Nucleus accumbens (tissue), 56 donors: ENCODE results near the gene PRAMEF12.
"Not testable (repeated sequence)": the region's sequence is repeated elsewhere in the genome, so short reads cannot be mapped to it uniquely, and the experiment has no call there.

ENCODE experiments used
- DNase-seq, 56 donors: peaks; one replicate each; lab custom pipeline; 2025; lab: John Stamatoyannopoulos, UW

Gene PRAMEF12

GRCh38 chr1:12769976-12770505 is 3.5 kb upstream of the PRAMEF12 start:
- DNase-seq = no peak

- no peak for DNase-seq
Measured at GRCh38 chr1:12770620-12771019, 2.9 kb upstream of the PRAMEF12 start.

GRCh38 chr1:12771186-12771585 is 2.4 kb upstream of the PRAMEF12 start:
- DNase-seq = no peak

GRCh38 chr1:12772520-12772919 is 1.0 kb upstream of the PRAMEF12 start:
- DNase-seq = no peak

- DNase-seq = no peak
Measured at GRCh38 chr1:12774801-12775345, 1.3 kb downstream of the PRAMEF12 start.

GRCh38 chr1:12775443-12775842 is 1.9 kb downstream of the PRAMEF12 start:
- DNase-seq = no peak

- no peak for DNase-seq
Measured at GRCh38 chr1:12776801-12777557, 3.4 kb downstream of the PRAMEF12 start.

GRCh38 chr1:12778061-12778460 is 4.5 kb downstream of the PRAMEF12 start:
- no peak for DNase-seq

GRCh38 chr1:12778907-12779306 is 5.4 kb downstream of the PRAMEF12 start:
- no peak for DNase-seq

- not testable (repeated sequence) for DNase-seq
Measured at GRCh38 chr1:12781488-12781887, 8.0 kb downstream of the PRAMEF12 start.

GRCh38 chr1:12783783-12784182 is 10.2 kb downstream of the PRAMEF12 start:
- not testable (repeated sequence) for DNase-seq

- DNase-seq = not testable (repeated sequence)
Measured at GRCh38 chr1:12784729-12785128, 11.2 kb downstream of the PRAMEF12 start.

- not testable (repeated sequence) for DNase-seq
Measured at GRCh38 chr1:12791097-12791496, 17.6 kb downstream of the PRAMEF12 start, which contains the start of gene PRAMEF1. Gene PRAMEF1, plus strand, starts transcription at chr1:12791397. Its CDS starts 1,831 bp downstream, at chr1:12793228.

GRCh38 chr1:12798911-12799310 is 25.4 kb downstream of the PRAMEF12 start:
- no peak for DNase-seq

- no peak for DNase-seq
Measured at GRCh38 chr1:12799730-12800129, 26.2 kb downstream of the PRAMEF12 start.

- DNase-seq = no peak
Measured at GRCh38 chr1:12809933-12810332, 36.4 kb downstream of the PRAMEF12 start.

GRCh38 chr1:12810691-12811408 is 37.3 kb downstream of the PRAMEF12 start:
- DNase-seq = no peak

GRCh38 chr1:12811409-12811784 is 37.9 kb downstream of the PRAMEF12 start:
- no peak for DNase-seq

- not testable (repeated sequence) for DNase-seq
Measured at GRCh38 chr1:12819061-12819460, 45.5 kb downstream of the PRAMEF12 start.
